Measurements from ENCODE around the gene ZNF423.

Gene ZNF423

DNA sequence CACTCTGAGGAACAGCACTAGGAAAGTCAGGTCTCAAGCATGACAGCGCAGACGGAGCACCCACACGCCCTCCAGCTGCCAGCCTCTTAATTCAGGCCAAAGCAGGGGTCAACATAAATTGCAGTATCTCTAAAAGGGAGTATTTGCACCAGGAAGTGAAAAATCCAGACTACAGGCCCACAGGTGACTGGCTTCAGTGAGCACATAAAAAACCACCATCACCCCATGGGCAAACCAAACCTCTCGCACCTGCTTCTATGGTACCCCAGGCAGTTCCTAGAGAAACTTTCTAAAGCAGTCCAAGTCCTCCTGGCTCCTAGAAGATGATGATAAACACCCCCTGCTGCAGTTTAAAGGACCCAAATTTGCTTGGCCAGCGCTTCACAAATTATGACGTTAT, 129.8 kb downstream of the ZNF423 start:
- DNase-seq (ENCODE audit: low read depth in 2 of 2), result no peak

DNA sequence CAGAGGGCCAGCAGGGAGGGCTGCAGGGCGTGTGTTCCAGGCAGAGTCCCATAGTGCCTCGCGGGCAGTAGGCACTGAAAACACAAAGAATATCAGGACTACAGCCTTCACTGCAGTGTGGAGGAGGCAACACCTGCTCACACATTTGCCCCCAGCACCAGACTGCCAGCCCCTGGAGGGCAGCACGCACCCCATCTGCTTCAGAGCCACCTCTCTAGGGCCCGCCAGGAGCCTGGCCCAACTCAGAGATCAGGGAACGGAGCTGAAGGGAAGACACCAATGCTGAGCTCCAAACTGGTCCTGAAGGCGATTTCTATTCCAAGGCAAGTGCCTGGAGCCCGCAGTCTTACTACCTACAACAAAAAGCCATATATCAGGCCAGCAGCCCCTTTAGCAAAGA, 130.3 kb downstream of the ZNF423 start:
- DNase-seq (ENCODE audit: low read depth in 2 of 2), result no peak

DNA sequence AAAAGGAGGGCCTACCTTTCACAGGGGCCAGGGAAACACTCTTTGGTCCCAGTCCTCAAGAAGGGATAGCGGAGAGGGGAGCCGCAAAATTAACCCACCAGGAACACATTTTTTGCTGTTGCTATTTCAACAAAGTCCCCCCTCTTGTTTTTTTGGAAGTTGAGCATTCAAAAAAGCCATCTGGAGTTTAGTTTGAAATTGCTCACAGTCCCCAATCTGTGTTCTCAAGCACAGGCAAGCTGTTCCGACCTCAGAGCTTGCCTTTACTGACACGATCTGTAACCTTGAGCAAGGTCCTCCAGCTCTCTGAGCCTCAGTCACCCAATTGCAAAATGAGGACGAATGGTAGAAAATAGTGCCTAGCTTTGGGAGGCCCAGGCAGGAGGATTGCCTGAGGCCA, 131.1 kb downstream of the ZNF423 start:
- DNase-seq (ENCODE audit: low read depth in 2 of 2), result no peak

DNA sequence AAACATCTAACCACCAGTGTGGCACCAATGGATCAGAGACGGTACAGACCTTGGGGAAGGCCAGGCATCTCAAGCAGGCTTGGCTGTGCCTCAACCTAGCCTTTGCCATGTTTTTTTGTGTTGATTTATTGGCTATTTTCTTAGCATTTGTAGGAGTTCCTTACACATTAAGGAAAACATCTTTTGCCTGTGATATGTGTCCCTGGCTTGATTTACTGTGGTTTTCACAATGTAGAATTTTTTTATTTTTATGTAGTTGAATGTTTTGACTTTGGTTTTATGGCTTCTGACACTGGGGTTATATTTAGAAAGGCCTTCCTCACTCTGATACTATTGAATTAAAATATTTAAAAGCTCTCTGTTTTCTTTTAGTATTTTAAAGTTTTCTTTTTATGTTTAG, 132.6 kb downstream of the ZNF423 start:
- no peak for DNase-seq (ENCODE audit: low read depth in 2 of 2)

DNA sequence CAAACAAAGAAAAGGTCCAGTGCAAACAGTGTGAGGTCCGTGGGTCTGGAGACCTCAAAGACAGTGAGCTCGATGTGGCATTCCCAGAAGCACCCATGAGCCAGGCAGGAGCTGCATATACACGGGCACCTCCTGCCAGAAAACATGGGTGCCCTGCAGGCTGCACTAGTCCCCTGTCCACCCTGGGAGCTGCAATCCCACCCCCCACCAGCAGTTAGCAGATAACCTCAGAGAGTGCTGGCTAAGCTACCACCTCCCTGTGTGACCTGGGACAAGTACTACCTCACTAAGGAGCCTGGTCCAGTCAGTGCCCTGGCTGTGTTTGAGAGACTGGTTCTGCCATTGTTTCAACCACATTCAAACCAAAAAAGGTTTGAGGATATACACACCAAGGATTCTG, 135.7 kb downstream of the ZNF423 start:
- DNase-seq (ENCODE audit: low read depth in 2 of 2), result no peak

DNA sequence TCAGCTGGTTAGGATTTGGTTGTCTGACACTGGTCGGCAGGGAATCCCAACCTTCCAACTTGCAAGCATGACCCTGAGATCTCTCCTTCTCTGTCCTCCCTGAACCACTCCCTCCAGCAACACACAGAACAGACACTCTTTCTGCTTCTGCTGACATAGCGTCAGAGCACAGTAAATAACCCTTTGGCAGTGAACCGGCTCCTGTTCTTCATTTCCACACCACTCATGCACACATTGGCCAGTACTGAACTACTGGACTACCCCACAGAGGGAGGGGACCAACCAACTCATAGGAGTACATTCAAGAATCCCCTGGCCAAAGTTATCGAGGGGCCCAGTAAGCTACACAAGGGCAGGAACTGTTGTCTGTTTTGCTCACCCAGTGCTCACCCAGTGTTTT, 138.2 kb downstream of the ZNF423 start:
- DNase-seq (ENCODE audit: low read depth in 2 of 2), result no peak

DNA sequence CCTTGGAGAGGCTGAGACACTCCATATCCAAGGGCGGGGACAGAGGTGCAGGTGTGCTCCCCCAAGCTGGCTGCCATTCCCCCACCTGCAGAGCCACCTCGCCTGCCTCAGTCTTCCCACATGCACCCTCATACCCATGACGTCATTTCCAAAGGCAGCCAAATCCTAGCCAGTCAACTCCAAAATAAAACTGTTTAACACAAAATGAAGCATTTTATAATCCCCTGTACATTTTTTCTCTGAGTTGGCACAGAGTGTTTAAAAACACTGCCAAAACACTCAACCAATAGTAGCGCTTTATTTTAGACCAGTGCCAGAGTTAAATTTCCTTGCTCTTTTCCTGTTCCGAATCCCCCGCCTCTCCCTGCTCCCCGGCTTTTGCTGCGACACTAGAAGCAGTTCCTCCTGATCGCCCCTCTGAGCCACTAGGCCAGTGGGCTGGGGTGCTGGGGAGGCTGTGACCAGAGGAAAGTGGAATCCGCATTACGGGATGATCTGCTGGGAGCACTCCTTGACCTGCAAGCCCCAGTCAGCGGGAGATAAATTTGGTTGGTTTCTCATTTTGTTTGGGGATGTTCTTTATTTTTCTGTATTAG, 139.5 kb downstream of the ZNF423 start:
- DNase-seq (ENCODE audit: low read depth in 2 of 2), result no peak

DNA sequence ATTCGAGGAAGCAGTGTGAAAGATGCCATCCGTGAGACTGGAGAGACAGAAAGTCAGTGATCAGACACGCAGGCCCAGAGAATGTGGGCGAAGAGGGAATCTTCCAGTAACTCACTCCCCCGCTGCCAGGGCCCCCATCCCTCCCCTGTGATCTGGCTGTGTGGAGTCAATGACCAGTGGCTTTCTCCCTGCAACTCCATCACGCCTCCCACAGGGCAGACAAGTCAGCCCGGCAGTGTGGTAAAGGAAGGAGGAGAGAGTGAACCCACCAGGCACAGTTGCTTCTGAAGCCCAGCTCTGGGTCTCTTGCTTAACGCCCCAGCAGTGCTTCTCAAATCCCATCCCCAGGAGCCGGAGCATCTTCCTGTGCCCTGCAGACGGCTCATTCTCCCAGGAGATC, 142.1 kb downstream of the ZNF423 start:
- no peak for DNase-seq (ENCODE audit: low read depth in 2 of 2)

DNA sequence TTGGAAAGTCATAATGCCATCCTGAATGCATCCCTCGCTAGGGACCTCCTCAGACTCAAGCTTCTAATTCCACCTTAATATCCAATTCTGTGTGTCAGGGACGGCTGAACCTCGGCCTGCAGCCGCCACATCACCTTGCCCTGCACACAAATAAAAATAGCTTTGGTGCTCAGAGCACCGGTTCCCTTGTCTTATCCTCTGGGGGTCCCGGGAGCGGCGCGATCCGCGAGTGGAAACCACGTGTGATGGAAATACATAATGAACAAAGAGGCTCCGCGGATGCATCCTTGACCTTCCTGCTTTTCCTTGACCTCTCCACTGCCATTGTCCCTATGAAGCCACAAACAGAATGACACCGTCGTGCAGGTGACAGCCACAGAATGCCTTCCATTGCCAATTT, 143.4 kb downstream of the ZNF423 start:
- no peak for DNase-seq (ENCODE audit: low read depth in 2 of 2)

DNA sequence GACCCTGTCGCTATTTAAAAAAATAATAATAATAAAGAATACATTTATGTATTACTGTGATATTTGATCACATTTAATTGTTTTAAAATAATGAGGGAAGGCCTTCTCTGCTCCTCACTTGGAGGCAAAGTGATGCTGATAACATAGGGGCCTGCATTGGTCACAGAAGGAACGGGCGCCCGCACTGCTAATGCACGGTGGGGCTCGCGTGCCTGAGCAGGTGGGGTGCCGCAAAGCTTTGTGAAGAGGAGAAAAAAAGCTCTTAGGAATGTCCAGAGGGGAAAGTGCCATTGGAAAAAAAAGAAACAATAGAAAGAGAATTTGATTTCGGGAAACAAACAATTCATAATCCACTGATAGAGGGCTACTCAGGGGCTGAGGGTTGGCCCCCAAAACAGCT, 143.8 kb downstream of the ZNF423 start:
- no peak for DNase-seq (ENCODE audit: low read depth in 2 of 2)

DNA sequence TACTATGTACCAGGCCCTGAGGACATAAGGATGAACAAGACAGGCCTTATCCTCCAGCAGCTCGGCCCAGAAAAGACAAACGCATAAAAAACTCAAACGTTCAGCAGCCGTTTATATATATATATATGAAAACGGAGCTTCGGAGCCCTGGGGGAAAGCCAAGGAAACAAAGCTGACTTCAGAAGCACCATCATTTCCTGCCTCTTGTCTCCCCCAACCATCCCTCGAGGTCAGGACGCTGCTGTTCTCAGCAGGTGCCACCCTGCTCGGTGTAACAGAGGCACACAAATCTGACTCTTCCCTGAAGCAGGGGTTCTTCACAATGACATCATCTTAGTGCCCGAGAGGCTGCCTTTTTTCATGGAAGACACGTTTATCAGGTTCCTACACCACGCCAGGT, 146.9 kb downstream of the ZNF423 start:
- no peak for DNase-seq (ENCODE audit: low read depth in 2 of 2)

DNA sequence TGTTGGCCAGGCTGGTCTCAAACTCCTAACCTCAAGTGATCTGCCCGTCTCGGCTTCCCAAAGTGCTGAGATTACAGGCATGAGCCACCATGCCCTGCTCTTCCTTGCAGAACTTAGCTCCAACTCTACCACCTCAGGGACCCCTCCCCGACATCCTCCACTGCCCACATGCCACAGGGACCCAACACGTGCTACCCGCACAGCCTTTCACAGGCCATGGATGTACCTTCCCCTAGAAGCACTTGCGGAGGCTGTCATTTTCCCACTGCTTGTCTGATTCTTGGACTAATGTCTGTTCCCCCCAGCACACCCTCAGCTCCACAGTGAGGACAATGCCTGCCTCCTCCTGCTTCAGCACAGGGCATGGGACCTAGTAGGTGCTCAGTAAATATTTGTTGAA, 147.4 kb downstream of the ZNF423 start:
- DNase-seq (ENCODE audit: low read depth in 2 of 2), result no peak

DNA sequence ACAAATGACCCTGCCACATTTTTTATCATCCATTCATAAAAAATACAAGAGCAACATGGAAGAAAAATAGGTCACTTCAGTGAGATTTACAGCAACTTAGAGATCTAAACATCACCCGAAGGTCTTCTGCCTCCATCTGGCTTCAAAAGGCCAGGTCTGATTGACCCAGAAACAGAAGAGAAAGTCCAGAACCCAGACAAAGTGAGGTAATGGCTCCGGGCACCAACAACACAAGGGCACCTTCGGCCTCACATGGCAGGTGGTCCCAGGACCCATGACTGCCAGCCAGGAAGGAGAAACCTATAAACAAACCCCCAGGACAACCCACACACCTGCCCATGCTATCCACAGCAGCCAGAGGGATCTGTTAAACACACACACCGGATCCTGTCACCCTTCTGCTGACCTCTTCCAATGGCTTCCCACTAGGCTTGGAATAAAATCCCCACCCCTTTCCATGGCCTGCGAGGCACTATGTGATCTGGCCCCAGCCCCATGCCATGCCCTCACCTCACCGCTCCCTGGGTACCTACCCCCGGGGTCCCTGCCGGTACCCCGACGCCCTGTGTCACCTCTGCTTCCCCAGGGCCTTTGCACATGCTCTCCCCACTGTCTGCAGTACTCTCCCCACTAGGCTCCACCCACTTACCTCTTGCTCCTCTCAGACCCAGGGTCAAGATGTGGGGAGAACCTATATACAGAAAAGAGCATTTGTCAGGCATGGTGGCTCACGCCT, 149.1 kb downstream of the ZNF423 start:
- DNase-seq (ENCODE audit: low read depth in 2 of 2), result no peak

DNA sequence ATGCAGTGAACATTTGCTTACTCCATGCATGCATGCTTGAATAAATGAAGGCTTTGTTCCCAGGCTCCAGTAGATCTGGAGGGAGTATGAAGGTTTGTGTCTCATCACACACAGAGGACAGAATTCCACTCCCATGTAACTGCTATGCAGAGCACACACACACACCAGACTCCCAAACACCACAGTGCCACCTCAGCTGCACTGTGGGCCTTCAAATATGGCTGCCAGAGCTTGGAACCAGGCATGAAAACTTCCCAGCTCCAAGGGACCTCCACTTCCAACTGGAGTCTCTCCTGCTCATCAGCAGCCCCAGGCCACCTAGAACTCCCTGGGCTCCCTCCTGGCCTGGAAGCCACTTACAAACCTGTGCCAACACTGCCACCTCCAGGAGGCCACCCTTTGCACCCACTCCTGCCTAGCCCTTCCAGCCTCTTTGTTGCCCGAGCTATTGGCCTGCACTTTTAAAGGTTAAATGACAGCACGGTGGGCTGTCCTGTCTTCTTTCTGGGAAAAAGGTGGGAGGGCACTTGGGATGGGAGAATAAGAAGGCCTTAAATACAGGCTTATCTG, 151.2 kb downstream of the ZNF423 start:
- no peak for DNase-seq (ENCODE audit: low read depth in 2 of 2)

DNA sequence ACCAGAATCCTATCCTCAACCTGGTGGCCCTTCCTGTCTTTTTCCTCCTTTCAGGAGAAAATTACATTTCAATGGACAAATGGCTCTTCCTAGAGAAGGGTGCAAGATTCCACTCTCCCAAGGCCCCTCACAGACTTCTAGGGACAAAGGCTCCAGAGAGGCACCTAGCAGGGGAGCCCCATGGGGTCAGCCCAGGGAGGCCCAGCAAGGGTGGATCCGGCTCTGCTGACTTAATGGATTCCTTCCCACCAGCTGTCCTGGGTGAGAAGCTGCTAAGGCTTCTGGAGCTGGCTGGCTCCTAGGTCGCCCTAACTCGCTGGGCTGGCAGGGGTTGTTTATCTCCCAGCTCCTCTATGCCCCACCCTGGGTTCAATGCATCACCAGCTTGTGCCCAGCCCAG, 152.4 kb downstream of the ZNF423 start:
- no peak for DNase-seq (ENCODE audit: low read depth in 2 of 2)

DNA sequence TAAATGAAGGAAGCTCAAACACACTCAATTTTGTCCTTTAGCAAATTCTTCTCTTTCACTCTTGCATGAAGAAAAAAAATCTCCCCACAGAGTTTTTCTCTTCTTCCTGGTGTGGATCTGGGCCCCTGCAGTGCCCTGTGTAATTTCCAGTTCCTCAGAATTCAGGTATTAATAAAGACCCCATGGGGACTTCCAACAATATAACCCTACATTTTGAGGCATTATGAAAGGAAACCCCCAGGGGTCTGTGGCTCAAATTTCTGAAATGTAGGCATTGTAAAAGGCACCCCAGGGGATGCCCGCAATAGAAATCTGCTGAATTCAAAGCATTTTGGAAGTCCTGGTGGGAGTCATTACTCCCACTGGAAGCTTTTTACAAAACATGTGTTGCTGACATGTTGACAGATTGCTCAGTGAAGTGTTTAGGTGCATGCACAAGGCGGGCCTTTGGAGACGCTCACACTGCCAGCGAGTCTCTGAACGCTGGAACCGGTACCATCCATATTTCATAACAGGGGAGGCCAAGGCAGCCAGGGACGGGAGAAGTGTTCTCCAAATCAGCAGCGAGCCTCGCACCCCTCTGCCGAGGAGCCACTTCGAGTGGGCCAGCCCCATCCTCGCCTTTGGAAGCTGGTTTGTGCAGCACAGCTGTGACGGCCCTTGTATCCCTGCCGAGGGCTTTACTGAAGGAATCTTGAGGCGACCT, 154.0 kb downstream of the ZNF423 start:
- no peak for DNase-seq (ENCODE audit: low read depth in 2 of 2)

DNA sequence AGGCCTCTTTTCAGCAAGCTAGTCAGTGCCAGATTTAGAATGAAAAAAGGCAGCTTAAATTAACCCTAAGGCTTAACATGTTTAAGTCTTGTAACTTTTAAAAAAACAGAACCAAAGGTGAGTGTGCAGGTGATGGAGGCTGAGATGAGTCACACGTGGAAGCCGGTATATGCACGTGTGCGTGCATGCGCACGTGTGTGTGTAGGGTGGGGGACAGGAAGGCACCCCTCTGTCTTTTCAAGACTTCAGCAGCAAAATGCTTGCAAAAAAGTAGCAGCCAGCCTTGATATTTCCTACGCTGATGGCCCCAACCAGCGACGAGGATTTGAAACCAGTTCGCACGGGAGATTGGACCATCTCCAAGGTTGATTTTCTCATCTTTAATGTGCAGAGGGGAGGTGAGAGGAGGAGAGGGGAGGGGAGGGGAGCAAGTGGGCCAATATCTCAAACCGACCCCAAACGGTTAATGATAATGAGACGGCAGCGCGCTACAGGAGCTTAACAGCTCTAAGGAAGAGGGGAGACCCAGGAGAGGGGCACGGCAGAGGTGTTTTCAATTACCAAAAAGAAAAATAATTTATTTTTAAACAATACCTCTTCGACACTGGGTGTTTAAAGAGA, 154.7 kb downstream of the ZNF423 start:
- no peak for DNase-seq (ENCODE audit: low read depth in 2 of 2)

DNA sequence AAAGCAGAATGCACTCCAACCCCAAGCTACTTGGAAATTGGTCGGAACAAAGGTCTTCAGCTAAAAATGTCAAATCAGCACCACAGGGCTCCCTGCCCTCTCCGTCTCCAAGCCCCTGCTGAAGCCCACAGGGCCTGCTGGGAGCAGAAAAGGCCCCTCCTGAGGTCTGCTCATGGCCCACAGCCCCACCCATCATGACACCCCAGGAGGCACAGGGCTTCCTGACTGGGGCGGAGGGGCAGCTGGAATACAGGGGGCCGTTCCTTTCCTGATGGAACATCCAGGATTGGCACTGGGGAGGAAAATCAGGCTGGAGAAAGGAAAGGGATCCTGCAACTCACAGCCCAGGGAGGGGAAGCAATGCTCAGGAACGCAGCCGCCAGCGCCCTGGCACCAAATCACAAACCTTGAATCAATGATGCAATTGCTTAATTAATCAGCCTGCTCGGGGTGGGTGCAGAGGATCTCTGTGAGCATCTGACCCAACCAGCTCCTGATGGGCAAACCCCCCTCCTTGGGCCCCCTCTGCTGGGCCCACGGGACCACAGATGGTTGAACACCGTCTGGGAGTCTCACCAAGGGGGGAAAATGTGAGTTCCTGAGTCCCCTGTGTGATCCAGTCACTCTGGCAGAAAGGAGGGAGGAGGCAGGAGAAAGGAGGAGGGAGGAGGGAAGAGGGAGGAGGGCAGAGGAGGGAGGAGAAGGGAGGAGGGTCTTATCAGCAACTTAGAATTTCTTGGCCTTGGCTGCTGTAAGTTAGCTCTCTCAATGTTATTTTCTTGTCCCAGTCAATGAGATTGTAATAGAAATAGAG, 155.5 kb downstream of the ZNF423 start:
- DNase-seq (ENCODE audit: low read depth in 2 of 2), result no peak

DNA sequence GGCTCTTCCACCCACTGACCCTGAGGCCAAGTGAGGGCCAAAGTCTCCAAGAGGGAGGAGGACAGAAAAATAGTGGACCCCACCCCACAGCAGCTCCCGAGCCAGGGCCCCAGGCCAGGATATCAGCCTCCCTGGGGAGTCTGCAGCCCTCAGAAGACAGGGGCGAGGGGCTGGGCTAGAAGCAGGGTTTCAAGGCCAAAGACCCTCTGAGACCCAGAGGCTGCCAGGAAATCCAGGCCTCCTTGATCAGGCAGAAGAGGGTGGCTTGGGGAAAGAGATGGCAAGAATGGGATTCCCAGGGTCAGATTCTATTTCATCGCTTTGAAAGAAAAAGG, 156.1 kb downstream of the ZNF423 start:
- DNase-seq (ENCODE audit: low read depth in 2 of 2), result no peak

DNA sequence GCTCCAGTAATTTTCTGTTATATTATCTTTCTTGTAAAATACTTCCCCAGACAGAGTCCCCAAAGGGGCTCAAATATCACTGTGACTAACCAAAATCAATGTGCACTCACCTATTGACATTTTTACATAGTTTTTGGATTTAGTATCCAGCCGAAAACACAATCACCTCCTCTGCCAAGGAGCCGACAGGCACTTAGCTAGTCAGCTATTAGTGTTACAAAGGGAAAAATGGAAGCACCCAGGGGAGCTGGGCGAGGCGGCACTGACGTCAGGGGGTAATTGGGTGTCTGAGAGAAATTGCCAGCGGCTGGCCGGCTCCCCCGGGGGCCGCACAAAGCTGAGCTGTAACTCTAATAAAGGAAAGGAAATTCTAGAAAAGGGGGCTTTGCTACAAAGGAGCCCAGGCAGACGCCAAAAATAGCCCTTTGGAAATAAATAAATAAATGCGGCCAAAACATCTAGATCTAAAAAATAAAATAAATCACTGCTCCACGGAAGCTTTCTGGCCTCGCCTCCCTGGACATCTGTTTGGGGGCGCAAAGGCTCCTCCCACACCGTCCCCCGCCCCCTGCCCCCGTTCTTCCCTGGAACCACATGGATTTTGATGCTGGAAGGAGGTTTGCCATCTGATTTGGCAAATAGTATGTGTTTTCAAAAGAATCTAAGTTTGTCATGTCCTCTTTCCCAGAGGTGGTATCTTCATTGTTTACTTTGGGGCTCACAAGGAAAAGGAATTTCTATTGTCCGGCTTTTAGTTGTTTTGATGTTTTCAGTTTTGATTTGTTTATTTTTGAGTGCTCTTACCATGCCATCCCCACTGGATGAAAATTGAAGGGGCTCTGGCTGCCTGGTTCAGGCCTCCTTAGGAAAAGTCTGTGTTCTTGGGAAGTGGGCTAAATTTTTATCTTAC, 156.7 kb downstream of the ZNF423 start:
- DNase-seq (ENCODE audit: low read depth in 2 of 2), result no peak

DNA sequence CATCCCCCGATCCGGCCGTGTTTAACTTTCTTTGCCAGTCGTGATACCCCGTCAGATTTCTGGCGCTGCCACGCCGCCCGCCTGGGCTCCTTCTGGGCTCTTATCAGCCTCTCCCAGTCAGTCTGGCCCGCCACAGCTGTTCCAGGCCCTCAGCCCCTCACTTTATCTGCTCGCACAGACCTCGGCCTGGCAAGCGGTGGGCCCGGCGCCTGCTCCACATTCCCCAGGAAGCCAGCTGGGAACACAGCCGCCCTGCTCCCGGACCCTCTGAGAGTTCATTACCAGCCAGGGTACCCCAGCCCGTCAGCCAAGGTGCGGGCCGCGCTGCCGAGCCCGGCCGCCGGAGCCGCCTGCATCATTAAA, 157.5 kb downstream of the ZNF423 start:
- no peak for DNase-seq (ENCODE audit: low read depth in 2 of 2)
